Stimulated activated memory B cell treated with anti-CD40 and anti-IgM and Interleukin-4, amounts not matched to agents 10 μg/mL and 1 μg/mL and 100 μg/mL, for 72 hours (primary cell): ENCODE measurements around the gene GCSAM.
A peak's percentile ranks its signal among the peaks of the same experiment; 100 is the strongest.

Source experiments
- ATAC-seq: fragments of 150-1000 bp; cut with Tn5 transposase; 2 replicates; pipeline ENCODE4 v1.10.0; 2021
- H3K27ac Mint-ChIP-seq: one replicate; pipeline ENCODE4 v1.8.0; 2022; ENCODE audit warnings: mild to moderate bottlenecking, mixed read lengths
- H3K27me3 Mint-ChIP-seq: one replicate; pipeline ENCODE4 v1.8.0; 2022; ENCODE audit warnings: mixed read lengths
- H3K36me3 Mint-ChIP-seq: one replicate; pipeline ENCODE4 v1.8.0; 2022; ENCODE audit warnings: mixed read lengths
- H3K4me1 Mint-ChIP-seq: one replicate; pipeline ENCODE4 v1.8.0; 2022; ENCODE audit warnings: mixed read lengths
- H3K4me3 Mint-ChIP-seq: one replicate; pipeline ENCODE4 v1.8.0; 2022; ENCODE audit warnings: mild to moderate bottlenecking, moderate library complexity, mixed read lengths
- H3K9me3 Mint-ChIP-seq: one replicate; pipeline ENCODE4 v1.8.0; 2022; ENCODE audit warnings: mixed read lengths

The GCSAM gene

DNA sequence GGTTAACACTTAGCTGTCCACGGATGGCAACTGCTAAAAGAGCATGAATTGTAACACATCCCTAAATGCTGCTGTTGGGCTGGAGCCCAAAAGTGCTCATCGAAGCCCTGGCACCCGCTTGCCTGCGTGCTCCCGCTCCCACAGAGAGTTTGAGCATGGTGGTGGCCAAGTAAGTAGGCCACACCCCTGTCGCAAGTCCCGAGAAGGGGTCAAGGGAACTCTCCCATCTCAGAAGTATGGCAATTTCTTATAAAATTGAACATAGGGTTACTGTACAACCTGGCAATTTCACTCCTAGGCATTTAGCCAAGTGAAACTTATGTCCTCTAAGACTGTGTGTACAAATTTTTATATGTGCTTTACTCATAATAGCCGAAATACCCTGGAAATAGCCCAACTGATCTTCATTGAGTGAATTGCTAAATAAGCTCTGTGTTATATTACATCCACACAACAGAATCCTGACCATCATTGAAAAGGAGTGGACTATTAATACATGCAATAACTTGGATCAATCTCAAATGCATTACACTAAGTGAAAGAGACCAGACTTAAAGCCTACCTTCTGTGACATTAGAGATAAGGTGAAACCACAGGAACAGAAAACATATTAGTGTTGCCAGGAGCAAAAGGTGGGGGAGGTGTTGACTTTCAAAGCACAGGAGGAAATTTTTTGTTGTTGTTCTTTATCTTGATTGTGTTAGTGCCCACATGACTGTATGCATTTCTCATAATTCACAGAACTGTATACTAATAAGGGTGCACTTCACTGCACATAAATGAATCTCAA, 1.5 kb upstream of the GCSAM start:
- Mint-ChIP-seq H3K4me1 (peaks cover 70% of the 10 kb centered on the region), H3K9me3 (no peaks in the 10 kb centered on the region), H3K4me3 (no peak overlapping the region), H3K27me3 (no peaks in the 10 kb centered on the region), H3K27ac (peak overlapping the region; percentile 65), H3K36me3 (no peaks in the 10 kb centered on the region)
- ATAC-seq: no peak

DNA sequence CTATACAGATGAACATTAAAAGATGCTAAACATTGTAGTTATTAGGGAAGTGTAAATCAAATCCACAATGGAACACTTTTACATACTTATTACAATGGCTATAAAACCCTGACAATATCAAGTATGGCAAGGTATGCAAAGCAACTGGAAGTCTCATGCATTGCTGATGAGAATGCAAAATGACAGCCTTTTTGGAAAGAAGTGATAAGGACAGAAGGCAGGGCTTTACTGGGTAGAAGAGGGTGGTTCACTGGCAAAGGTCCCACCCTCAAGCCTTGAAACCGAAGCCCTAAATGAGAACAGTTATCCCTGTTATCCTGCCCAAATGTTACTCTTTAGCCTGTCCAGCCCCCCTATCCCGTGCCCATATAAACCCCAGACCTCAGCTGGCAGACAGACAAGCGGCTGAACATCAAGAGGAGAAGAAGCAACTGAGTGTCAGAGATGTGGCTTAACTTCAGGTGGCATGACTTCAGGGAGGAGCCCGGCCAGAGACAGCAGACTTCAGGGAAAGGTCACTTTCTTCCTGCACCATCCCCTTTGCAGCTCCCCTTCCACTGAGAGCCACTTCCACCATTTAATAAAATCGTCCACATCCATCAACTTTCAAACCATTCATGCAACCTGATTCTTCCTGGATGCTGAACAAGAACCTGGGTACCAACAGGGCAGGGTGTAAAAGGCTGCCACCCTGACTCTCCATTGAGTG, 732 bp upstream of the GCSAM start:
- H3K27me3 Mint-ChIP-seq: no peaks in the 10 kb centered on the region
- peaks cover 78% of the 10 kb centered on the region for H3K4me1 Mint-ChIP-seq
- no peak overlapping the region for H3K4me3 Mint-ChIP-seq
- peak overlapping the region; percentile 65 for H3K27ac Mint-ChIP-seq
- no peak for ATAC-seq
- no peaks in the 10 kb centered on the region for H3K9me3 Mint-ChIP-seq
- no peaks in the 10 kb centered on the region for H3K36me3 Mint-ChIP-seq

DNA sequence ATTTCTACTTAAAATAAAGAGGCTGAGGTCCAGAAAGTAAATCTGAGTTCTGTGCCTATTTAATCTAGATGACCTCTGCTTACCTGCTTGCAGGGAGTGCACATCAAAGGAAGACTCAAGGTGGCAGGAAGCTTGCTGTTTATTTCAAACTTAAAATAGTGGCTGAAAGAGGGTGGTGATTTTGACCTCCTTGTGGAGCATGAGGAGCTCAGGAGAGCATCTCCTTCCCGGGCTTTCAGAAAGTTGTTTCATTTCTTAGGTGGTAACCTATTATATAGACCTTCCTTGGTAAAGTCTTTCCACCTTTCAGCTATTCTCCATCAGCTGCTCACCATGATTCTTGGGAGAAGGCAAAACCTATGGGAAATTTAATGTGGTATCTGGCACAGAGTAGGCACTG, 494 bp downstream of the GCSAM start:
- Mint-ChIP-seq H3K27ac (peak overlapping the region; percentile 65), H3K4me3 (peak overlapping the region; percentile 79), H3K9me3 (no peaks in the 10 kb centered on the region), H3K36me3 (no peaks in the 10 kb centered on the region), H3K27me3 (no peaks in the 10 kb centered on the region), H3K4me1 (peaks cover 88% of the 10 kb centered on the region)
- no peak for ATAC-seq

GRCh38 chr3:112132088-112132487, 960 bp downstream of the GCSAM start:
- peak overlapping the region; percentile 65 for H3K27ac Mint-ChIP-seq
- no peak for ATAC-seq
- no peaks in the 10 kb centered on the region for H3K36me3 Mint-ChIP-seq
- H3K4me1 Mint-ChIP-seq: peaks cover 88% of the 10 kb centered on the region
- no peaks in the 10 kb centered on the region for H3K9me3 Mint-ChIP-seq
- H3K4me3 Mint-ChIP-seq: peak overlapping the region; percentile 79
- no peaks in the 10 kb centered on the region for H3K27me3 Mint-ChIP-seq

DNA sequence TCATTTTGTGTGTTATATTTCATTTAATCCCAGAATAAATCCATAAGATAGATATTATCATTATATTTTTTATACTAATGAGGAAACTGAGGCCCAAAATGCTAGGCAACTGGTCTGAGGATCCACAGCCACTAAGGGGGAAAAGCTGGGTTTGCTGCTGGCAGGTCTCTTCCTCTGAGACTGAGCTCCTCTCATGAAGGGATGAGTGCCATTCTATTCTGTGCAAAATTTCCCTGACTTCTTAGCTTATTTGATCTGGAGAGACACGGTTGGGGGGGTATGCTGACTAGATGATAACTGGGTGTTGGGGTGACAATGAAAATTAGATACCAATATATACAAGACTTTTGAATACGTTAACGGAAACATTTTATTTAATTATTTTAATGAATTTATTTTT, 1.9 kb downstream of the GCSAM start:
- H3K36me3 Mint-ChIP-seq: peaks cover 6% of the 10 kb centered on the region
- H3K4me3 Mint-ChIP-seq: peak overlapping the region; percentile 53
- H3K27ac Mint-ChIP-seq: peak overlapping the region; percentile 74
- no peaks in the 10 kb centered on the region for H3K27me3 Mint-ChIP-seq
- peaks cover 88% of the 10 kb centered on the region for H3K4me1 Mint-ChIP-seq
- no peak for ATAC-seq
- no peaks in the 10 kb centered on the region for H3K9me3 Mint-ChIP-seq

DNA sequence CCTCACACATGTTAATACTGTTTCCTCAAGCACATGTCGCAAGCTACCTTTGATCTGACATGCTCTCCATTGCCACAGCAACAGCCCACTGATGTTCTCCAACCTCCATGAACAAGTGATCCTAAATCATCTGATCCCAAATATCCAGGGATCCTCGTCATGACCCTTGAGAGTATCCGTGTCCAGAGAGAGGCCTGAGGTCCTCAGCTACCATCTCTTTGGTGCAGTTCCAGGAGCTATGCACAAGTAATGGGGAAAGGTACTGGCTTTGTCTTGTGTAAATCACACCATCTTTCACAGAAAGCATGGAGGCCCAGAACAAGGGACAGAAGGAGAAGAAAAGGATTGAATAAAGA, 2.4 kb downstream of the GCSAM start:
- ATAC-seq: no peak
- peak overlapping the region; percentile 74 for H3K27ac Mint-ChIP-seq

GRCh38 chr3:112129925-112130637, 3.0 kb downstream of the GCSAM start:
- Mint-ChIP-seq H3K9me3 (no peaks in the 10 kb centered on the region), H3K4me1 (peaks cover 88% of the 10 kb centered on the region), H3K27ac (peak overlapping the region; percentile 74), H3K27me3 (no peaks in the 10 kb centered on the region), H3K36me3 (peaks cover 17% of the 10 kb centered on the region), H3K4me3 (peak overlapping the region; percentile 15)
- no peak for ATAC-seq

More for the DNA sequence above, 2.4 kb downstream of the GCSAM start:
- Mint-ChIP-seq H3K4me1 (peaks cover 88% of the 10 kb centered on the region), H3K4me3 (peak overlapping the region; percentile 15), H3K36me3 (peaks cover 11% of the 10 kb centered on the region), H3K9me3 (no peaks in the 10 kb centered on the region), H3K27me3 (no peaks in the 10 kb centered on the region)

GRCh38 chr3:112128843-112129727, 4.0 kb downstream of the GCSAM start:
- Mint-ChIP-seq H3K27ac (peak overlapping the region; percentile 74), H3K4me3 (no peak overlapping the region), H3K36me3 (peaks cover 22% of the 10 kb centered on the region), H3K27me3 (no peaks in the 10 kb centered on the region), H3K4me1 (peaks cover 81% of the 10 kb centered on the region), H3K9me3 (no peaks in the 10 kb centered on the region)
- ATAC-seq: peak; percentile 80

DNA sequence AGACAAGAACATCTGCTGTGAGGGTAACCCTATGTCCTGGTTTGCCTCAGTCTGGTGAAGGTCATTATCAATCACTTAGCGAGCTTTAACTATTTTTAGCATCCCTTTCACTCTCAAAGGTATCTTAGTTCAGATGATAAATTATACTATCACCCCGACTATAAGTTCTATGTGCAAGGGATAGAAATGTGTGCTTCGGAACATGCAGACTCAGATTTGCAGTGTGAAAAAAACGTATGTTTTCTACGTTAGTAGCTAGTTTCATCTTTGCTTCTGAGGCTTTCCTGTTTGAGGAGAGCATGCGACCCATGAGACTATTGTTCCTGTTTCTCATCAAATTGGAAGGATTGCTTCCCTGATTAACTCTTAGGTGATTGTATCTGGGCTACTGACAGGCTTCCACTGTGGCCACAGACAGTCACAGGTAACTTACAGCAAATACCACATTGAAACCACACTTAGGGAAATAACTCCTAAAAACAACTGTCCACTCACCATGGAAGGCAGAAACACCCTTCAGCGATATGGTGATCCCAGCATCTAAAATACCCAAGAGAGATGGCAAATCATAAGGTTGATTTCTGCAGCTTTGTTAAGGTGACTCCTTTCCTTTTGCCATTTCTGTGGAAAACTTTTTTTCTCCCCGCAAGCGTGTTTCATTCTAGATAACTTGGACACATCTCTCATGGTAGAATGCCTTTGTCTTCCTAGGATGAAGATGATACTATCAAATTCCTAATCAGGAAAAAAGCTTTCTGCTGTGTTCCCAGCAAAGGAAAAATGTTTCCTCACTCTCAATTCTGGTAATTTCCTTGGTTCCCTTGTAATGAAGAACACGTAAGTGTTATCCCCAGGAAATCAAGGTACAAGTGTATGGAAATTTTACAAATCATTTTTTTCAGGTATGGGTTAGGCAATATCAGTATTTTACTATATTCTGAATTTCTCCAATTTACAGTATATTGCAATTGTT, 5.2 kb downstream of the GCSAM start:
- Mint-ChIP-seq H3K36me3 (peaks cover 28% of the 10 kb centered on the region), H3K27ac (peak overlapping the region; percentile 53), H3K27me3 (no peaks in the 10 kb centered on the region), H3K4me1 (peaks cover 78% of the 10 kb centered on the region), H3K4me3 (peak overlapping the region; percentile 27), H3K9me3 (no peaks in the 10 kb centered on the region)
- ATAC-seq: peak; percentile 22

DNA sequence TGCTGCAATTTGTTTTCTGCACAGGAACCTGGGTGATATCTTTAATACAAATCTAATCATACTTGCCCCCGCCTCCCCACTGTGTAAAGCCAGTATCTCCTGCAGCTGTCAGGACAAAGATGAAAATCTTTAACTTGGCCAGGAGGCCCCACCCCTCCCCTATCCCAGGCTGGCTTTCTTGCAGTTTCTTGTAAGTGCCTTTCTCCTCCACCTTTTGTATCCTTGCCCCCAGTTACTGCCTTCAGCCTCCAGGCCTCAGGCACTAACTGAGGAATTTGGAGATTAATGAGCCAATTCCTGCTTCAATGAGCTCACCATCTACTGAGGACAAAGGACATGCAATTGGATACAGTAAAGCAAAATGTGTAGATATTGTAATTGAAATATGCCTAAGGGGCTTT, 6.5 kb downstream of the GCSAM start:
- Mint-ChIP-seq H3K27me3 (no peaks in the 10 kb centered on the region), H3K4me3 (no peak overlapping the region), H3K4me1 (peaks cover 81% of the 10 kb centered on the region), H3K9me3 (no peaks in the 10 kb centered on the region), H3K36me3 (peaks cover 31% of the 10 kb centered on the region), H3K27ac (peak overlapping the region; percentile 53)
- no peak for ATAC-seq

GRCh38 chr3:112124907-112125607, 8.0 kb downstream of the GCSAM start:
- Mint-ChIP-seq H3K27ac (peak overlapping the region; percentile 53), H3K9me3 (no peaks in the 10 kb centered on the region), H3K27me3 (no peaks in the 10 kb centered on the region), H3K4me3 (no peak overlapping the region), H3K36me3 (peaks cover 31% of the 10 kb centered on the region), H3K4me1 (peaks cover 81% of the 10 kb centered on the region)
- ATAC-seq: no peak

DNA sequence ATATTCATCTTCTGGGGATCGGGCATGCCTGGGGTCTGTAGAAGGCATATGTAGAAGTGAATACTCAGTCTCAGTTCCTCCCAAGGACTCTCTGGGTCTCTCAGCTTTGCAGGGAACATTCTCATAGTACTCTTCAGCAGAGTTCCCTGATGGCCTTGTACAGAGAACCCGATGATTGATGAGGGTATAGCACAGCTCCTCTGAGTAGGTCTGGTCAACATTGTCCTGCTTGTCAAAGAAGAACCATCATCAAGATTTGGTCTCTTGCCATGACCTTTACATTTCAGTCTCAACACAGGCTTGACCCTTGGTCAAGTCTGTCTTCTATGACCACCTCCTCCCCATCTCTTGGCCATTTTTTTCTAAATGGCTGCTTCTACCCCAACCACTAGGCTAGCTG, 9.5 kb downstream of the GCSAM start:
- H3K27ac Mint-ChIP-seq: no peak overlapping the region
- H3K4me1 Mint-ChIP-seq: peaks cover 81% of the 10 kb centered on the region
- no peak for ATAC-seq
- H3K36me3 Mint-ChIP-seq: peaks cover 31% of the 10 kb centered on the region
- no peaks in the 10 kb centered on the region for H3K27me3 Mint-ChIP-seq
- H3K9me3 Mint-ChIP-seq: no peaks in the 10 kb centered on the region
- no peak overlapping the region for H3K4me3 Mint-ChIP-seq

DNA sequence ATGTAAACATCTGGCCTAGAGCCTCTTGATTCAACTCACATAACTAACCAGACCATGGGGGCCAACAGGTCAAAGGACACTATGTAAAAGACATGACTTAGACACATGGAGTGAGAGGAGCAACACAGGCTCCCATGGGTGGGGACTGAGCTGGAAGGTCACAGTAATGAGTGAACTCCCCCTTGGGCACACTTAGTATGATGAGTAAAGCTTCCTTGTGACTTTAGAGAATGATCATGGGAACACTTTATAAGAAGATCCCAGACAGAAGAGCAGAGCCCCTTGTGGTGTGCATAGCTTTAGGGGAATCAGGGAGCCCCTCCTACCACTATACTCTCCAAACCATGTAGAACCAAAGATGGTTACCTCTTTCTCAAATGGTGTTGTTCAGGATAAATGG, 10.2 kb downstream of the GCSAM start:
- Mint-ChIP-seq H3K9me3 (no peaks in the 10 kb centered on the region), H3K36me3 (peaks cover 31% of the 10 kb centered on the region), H3K4me1 (peaks cover 82% of the 10 kb centered on the region), H3K4me3 (no peak overlapping the region), H3K27me3 (no peaks in the 10 kb centered on the region), H3K27ac (no peak overlapping the region)
- ATAC-seq: no peak
